Glutamatergic neuron (in vitro differentiated cells): ENCODE data around the gene PTMA. TPM values are rescaled to one million over a fixed set of nuclear protein-coding genes. Genes with fewer than 3 reads are reported as not detected.

ENCODE experiments used
- DNase-seq: peaks from one replicate; pipeline ENCODE4 v3.0.0; 2022
- H3K27ac Mint-ChIP-seq: one replicate; pipeline ENCODE4 v1.8.0; 2020; ENCODE audit warnings: mild to moderate bottlenecking, mixed read lengths, inconsistent platforms; ENCODE audit not compliant: unreplicated experiment
- H3K27me3 Mint-ChIP-seq: one replicate; pipeline ENCODE4 v1.8.0; 2020; ENCODE audit warnings: mild to moderate bottlenecking, moderate library complexity, mixed read lengths, inconsistent platforms; ENCODE audit not compliant: unreplicated experiment
- H3K36me3 Mint-ChIP-seq: one replicate; pipeline ENCODE4 v1.8.0; 2020; ENCODE audit warnings: mild to moderate bottlenecking, mixed read lengths, inconsistent platforms; ENCODE audit not compliant: unreplicated experiment
- H3K4me1 Mint-ChIP-seq: one replicate; pipeline ENCODE4 v1.8.0; 2020; ENCODE audit warnings: mild to moderate bottlenecking, low read depth, mixed read lengths, inconsistent platforms; ENCODE audit not compliant: unreplicated experiment
- H3K4me3 Mint-ChIP-seq: one replicate; pipeline ENCODE4 v1.8.0; 2020; ENCODE audit warnings: mild to moderate bottlenecking, mixed read lengths, inconsistent platforms; ENCODE audit not compliant: unreplicated experiment
- H3K9me3 Mint-ChIP-seq: one replicate; pipeline ENCODE4 v1.8.0; 2020; ENCODE audit warnings: mild to moderate bottlenecking, moderate library complexity, mixed read lengths, inconsistent platforms; ENCODE audit not compliant: unreplicated experiment
- CTCF ChIP-seq: fragments of 200-600 bp; sonication (generic); IDR thresholded peaks from one replicate; pipeline ENCODE4 v1.5.0; 2021; ENCODE audit not compliant: partially characterized antibody, unreplicated experiment
- total RNA-seq: library from RNA; stranded (reverse); fragmentation: NEBNext Ultra II Directional; extraction: Animal tissue kit (Norgen Biotek cat#: 25700); gene quantifications from one replicate; pipeline ENCODE4 v1.2.1, GENCODE V29; 2021; ENCODE audit not compliant: unreplicated experiment

Gene PTMA
- total RNA-seq, 1 donor from 2014 or later = 948 TPM

- H3K4me3 Mint-ChIP-seq = no peak overlapping the region
- no peak for TF ChIP-seq CTCF
- no peaks in the 10 kb centered on the region for H3K36me3 Mint-ChIP-seq
- H3K4me1 Mint-ChIP-seq = peaks cover 8% of the 10 kb centered on the region
- no peaks in the 10 kb centered on the region for H3K9me3 Mint-ChIP-seq
- DNase-seq = no peak
- H3K27ac Mint-ChIP-seq = no peak overlapping the region
- H3K27me3 Mint-ChIP-seq = no peaks in the 10 kb centered on the region
These were observed 12.1 kb downstream of the PTMA start for GRCh38 chr2:231720292-231720986.

GRCh38 chr2:231720987-231721966 lies 13.0 kb downstream of the PTMA start:
- TF ChIP-seq CTCF = no peak
- Mint-ChIP-seq H3K4me1 (peaks cover 4% of the 10 kb centered on the region), H3K4me3 (no peak overlapping the region), H3K27ac (no peak overlapping the region), H3K36me3 (no peaks in the 10 kb centered on the region), H3K9me3 (peaks cover 3% of the 10 kb centered on the region), H3K27me3 (no peaks in the 10 kb centered on the region)
- no peak for DNase-seq

DNA sequence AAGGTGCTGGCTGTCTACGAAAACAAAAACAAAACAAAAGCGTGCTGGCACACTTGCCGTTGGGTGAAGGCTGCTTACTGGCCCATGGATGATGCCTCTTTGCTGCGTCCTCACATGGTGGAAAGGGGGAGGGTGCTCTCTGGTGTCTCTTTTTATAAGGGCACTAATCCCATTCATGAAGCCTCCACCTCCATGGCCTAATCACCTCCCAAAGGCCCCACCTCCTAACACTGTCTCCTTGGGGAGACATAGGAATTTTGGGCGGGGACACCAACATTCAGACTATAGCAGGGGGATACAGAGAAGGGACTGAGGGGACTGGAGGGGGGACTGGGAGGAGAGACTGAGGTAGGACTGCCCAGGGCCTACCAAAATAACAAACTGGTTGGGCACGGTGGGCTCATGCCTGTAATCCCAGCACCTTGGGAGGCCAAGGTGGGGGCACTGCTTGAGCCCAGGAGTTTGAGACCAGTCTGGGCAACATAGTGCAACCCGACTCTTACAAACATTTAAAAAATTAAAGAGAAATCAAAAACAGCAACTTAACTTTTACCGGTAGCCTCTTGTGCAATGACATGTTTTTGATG lies 14.5 kb downstream of the PTMA start:
- Mint-ChIP-seq H3K27me3 (no peaks in the 10 kb centered on the region), H3K4me3 (no peak overlapping the region), H3K27ac (no peak overlapping the region), H3K4me1 (peaks cover 10% of the 10 kb centered on the region), H3K9me3 (peaks cover 5% of the 10 kb centered on the region), H3K36me3 (no peaks in the 10 kb centered on the region)
- TF ChIP-seq CTCF = no peak
- DNase-seq = no peak

- H3K4me3 Mint-ChIP-seq = no peak overlapping the region
- peaks cover 12% of the 10 kb centered on the region for H3K4me1 Mint-ChIP-seq
- no peaks in the 10 kb centered on the region for H3K27me3 Mint-ChIP-seq
- no peak for DNase-seq
- no peak overlapping the region for H3K27ac Mint-ChIP-seq
- H3K9me3 Mint-ChIP-seq = peaks cover 5% of the 10 kb centered on the region
- H3K36me3 Mint-ChIP-seq = no peaks in the 10 kb centered on the region
- no peak for TF ChIP-seq CTCF
These were observed 17.2 kb downstream of the PTMA start for GRCh38 chr2:231725476-231725875.
